Glutamatergic neuron (in vitro differentiated cells): ENCODE measurements around the gene NUP160. TPM values are rescaled to one million over a fixed set of nuclear protein-coding genes. Genes with fewer than 3 reads are reported as not detected.
"Not testable (repeated sequence)": the region's sequence is repeated elsewhere in the genome, so short reads cannot be mapped to it uniquely, and the experiment has no call there.

Experiments used
- DNase-seq: peaks from one replicate; pipeline ENCODE4 v3.0.0; 2022
- H3K27ac Mint-ChIP-seq: one replicate; pipeline ENCODE4 v1.8.0; 2020; ENCODE audit warnings: mild to moderate bottlenecking, mixed read lengths, inconsistent platforms; ENCODE audit not compliant: unreplicated experiment
- H3K27me3 Mint-ChIP-seq: one replicate; pipeline ENCODE4 v1.8.0; 2020; ENCODE audit warnings: mild to moderate bottlenecking, moderate library complexity, mixed read lengths, inconsistent platforms; ENCODE audit not compliant: unreplicated experiment
- H3K36me3 Mint-ChIP-seq: one replicate; pipeline ENCODE4 v1.8.0; 2020; ENCODE audit warnings: mild to moderate bottlenecking, mixed read lengths, inconsistent platforms; ENCODE audit not compliant: unreplicated experiment
- H3K4me1 Mint-ChIP-seq: one replicate; pipeline ENCODE4 v1.8.0; 2020; ENCODE audit warnings: mild to moderate bottlenecking, low read depth, mixed read lengths, inconsistent platforms; ENCODE audit not compliant: unreplicated experiment
- H3K4me3 Mint-ChIP-seq: one replicate; pipeline ENCODE4 v1.8.0; 2020; ENCODE audit warnings: mild to moderate bottlenecking, mixed read lengths, inconsistent platforms; ENCODE audit not compliant: unreplicated experiment
- H3K9me3 Mint-ChIP-seq: one replicate; pipeline ENCODE4 v1.8.0; 2020; ENCODE audit warnings: mild to moderate bottlenecking, moderate library complexity, mixed read lengths, inconsistent platforms; ENCODE audit not compliant: unreplicated experiment
- total RNA-seq: library from RNA; stranded (reverse); fragmentation: NEBNext Ultra II Directional; extraction: Animal tissue kit (Norgen Biotek cat#: 25700); gene quantifications from one replicate; pipeline ENCODE4 v1.2.1, GENCODE V29; 2021; ENCODE audit not compliant: unreplicated experiment
- TF ChIP-seq, protein P1 (sequence below): fragments of 200-600 bp; sonication (generic); IDR thresholded peaks from one replicate; pipeline ENCODE4 v1.5.0; 2021; ENCODE audit not compliant: partially characterized antibody, unreplicated experiment

Gene NUP160
- total RNA-seq, 1 donor from 2014 or later, result 56.2 TPM

DNA sequence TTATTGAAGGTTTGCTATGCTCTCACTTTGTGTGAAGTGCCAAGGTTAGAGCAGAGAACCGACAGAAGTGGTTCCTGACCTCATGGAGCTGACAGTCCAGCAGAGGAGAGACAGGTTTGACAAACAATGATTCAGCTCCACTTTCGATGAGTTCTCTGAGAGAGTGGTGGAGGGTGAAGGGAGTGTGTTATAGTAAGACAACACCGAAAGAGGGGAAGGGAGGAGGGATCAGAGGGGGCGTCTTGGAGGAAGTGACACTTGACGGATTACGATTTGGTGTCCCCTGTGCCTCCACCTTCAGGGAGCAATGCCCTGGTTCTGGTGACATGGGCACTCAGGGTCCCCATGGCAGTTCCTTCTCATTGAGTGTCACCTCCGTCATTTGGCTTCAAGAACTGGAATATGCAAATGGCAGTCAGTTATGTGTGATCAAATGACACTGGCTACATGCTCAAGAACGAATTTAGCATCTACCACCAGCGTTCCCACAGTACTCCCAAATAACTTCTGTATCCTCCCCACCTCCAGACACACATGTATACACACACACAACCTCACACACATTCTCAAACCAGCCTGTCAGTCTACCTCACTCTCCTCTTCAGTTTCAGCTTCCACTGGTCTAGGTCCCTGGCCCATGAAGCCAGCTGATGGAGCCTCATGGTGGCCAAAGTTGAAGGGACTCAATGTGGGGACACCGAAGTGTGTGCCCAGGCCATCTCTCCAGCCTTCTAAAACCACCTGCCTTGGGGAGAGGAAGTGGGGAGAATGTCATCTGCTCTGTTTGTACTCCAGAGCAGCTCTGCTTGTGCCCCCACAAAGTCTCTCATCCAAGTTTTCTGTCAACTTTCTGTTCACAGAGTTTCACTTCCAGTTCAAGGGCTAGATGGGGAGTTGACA, 31.4 kb upstream of the NUP160 start:
- TF ChIP-seq, protein P1, sequence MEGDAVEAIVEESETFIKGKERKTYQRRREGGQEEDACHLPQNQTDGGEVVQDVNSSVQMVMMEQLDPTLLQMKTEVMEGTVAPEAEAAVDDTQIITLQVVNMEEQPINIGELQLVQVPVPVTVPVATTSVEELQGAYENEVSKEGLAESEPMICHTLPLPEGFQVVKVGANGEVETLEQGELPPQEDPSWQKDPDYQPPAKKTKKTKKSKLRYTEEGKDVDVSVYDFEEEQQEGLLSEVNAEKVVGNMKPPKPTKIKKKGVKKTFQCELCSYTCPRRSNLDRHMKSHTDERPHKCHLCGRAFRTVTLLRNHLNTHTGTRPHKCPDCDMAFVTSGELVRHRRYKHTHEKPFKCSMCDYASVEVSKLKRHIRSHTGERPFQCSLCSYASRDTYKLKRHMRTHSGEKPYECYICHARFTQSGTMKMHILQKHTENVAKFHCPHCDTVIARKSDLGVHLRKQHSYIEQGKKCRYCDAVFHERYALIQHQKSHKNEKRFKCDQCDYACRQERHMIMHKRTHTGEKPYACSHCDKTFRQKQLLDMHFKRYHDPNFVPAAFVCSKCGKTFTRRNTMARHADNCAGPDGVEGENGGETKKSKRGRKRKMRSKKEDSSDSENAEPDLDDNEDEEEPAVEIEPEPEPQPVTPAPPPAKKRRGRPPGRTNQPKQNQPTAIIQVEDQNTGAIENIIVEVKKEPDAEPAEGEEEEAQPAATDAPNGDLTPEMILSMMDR, result no peak
- Mint-ChIP-seq H3K36me3 (peaks cover 12% of the 10 kb centered on the region), H3K9me3 (peaks cover 3% of the 10 kb centered on the region), H3K4me3 (no peak overlapping the region), H3K27ac (no peak overlapping the region), H3K4me1 (no peaks in the 10 kb centered on the region), H3K27me3 (peaks cover 4% of the 10 kb centered on the region)
- no peak for DNase-seq

DNA sequence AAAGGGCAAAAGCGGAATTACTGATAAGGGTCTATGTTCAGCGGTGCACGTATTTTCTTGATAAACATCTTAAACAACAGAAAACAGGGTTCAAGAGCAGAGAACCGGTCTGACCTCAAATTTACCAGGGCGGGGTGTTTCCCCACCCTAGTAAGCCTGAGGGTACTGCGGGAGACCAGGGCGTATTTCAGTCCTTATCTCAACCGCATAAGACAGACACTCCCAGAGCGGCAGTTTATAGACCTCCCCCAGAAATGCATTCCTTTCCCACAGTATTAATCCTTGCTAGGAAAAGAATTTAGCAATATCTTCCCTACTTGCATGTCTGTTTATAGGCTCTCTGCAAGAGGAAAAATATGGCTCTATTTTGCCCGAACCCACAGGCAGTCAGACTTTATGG, 27.7 kb upstream of the NUP160 start:
- not testable (repeated sequence) for H3K27me3 Mint-ChIP-seq, H3K27ac Mint-ChIP-seq, H3K4me3 Mint-ChIP-seq, DNase-seq, H3K4me1 Mint-ChIP-seq, H3K9me3 Mint-ChIP-seq
- H3K36me3 Mint-ChIP-seq, result peaks cover 15% of the 10 kb centered on the region

DNA sequence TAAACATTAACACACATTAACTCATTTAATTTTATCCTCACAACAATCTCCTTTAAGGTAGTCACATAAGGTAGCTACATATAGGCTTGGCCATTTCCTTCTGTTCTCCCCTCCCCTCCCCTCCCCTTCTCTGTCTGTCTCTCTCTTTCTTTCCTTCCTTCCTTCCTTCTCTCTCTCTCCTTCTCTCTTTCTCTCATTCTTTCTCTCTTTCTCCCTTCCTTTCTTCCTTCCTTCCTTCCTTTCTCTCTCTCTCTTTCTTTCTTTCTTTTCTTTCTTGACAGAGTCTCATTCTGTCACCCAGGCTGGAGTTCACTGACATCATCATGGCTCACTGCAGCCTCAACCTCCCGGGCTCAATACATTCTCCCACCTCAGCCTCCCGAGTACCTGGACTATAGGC, 22.3 kb upstream of the NUP160 start:
- peaks cover 3% of the 10 kb centered on the region for H3K27me3 Mint-ChIP-seq
- DNase-seq, result no peak
- H3K9me3 Mint-ChIP-seq, result peaks cover 6% of the 10 kb centered on the region
- H3K27ac Mint-ChIP-seq, result no peak overlapping the region
- peaks cover 4% of the 10 kb centered on the region for H3K36me3 Mint-ChIP-seq
- TF ChIP-seq, protein P1, result no peak
- H3K4me3 Mint-ChIP-seq, result no peak overlapping the region
- H3K4me1 Mint-ChIP-seq, result no peaks in the 10 kb centered on the region

DNA sequence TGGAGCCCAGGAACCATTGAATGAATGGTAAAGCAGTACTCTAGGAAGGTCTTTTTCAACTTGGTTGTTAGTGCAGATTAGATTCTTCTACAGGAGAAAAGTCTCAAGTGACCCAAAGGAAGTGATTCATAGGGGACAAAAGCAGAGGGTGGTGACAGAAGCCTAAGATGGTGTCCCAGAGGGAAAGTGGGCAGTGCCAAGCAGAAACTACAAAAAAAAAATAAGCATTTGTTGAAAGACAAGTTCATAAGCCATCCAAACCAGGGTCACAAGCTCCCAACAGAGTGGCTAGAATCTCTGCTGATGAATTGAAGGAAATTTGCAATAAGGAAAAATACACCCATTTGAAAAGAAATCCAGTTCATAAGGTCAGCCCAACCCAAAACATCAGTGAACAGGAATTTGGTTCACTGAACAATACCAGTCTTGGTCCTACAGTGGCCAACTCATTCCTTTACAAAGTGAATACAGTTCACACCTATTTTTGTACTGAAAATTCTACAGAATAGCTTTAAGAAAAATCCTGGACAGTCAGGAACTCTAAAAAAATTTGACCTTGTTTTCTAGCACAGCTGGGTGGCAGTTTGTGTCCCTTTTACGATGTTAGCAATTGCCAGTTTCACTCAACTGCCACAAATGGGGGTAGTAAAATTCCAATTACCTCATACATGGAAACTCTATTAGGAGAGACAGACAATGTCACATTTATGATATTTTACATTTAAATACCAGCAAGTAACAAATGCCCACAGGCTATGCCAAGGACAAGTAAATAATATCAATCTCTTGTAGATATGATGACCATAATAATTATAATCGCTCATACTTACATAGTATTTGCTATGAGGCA, 21.6 kb upstream of the NUP160 start:
- H3K4me1 Mint-ChIP-seq, result no peaks in the 10 kb centered on the region
- H3K27me3 Mint-ChIP-seq, result peaks cover 3% of the 10 kb centered on the region
- no peak overlapping the region for H3K4me3 Mint-ChIP-seq
- H3K27ac Mint-ChIP-seq, result no peak overlapping the region
- DNase-seq, result no peak
- TF ChIP-seq, protein P1, result no peak
- peaks cover 4% of the 10 kb centered on the region for H3K36me3 Mint-ChIP-seq
- H3K9me3 Mint-ChIP-seq, result peaks cover 6% of the 10 kb centered on the region

DNA sequence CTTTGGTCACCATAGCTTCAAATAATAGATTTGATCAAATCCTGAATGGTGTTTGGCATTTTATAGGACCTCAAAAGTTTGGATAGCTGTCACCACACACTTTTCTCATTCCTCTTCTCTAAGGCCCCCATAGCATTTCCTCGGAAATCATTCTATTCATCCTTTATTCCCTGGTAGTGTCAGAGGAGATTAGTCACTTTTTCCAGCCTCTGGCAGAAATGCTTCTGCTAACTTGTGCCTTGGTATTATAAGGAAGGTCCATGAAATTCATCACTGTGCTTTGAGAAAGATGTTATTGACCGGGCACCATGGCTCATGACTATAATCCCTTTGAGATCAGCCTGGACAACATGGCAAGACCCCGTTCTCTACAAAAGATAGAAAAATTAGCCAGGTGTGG, 19.7 kb upstream of the NUP160 start:
- Mint-ChIP-seq H3K4me1 (no peaks in the 10 kb centered on the region), H3K36me3 (no peaks in the 10 kb centered on the region), H3K9me3 (peaks cover 4% of the 10 kb centered on the region), H3K27ac (no peak overlapping the region), H3K27me3 (peaks cover 3% of the 10 kb centered on the region), H3K4me3 (no peak overlapping the region)
- no peak for DNase-seq
- TF ChIP-seq, protein P1, result no peak

DNA sequence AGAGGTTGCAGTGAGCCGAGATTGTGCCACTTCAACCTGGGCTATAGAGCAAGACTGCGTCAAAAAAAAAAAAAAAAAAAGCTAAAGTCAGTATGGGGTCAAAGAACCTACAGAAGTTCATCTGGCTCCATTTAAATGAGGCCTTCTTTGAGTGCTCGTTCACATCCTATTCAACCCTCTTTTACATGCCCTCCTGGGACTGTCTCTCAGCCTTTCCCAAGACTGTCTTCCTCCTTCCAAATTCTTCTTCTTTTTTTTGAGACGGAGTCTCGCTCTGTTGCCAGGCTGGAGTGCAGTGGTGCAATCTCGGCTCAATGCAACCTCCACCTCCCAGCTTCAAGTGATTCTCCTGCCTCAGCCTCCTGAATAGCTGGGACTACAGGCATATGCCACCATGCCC, 18.7 kb upstream of the NUP160 start:
- not testable (repeated sequence) for H3K27me3 Mint-ChIP-seq, H3K9me3 Mint-ChIP-seq, H3K4me3 Mint-ChIP-seq, H3K4me1 Mint-ChIP-seq, DNase-seq, H3K27ac Mint-ChIP-seq, H3K36me3 Mint-ChIP-seq
